Lower leg skin (tissue), 3 donors: ENCODE data around the gene SGCA.

Experiments used
- POLR2A ChIP-seq, 2 donors: fragments of 450-650 bp; IDR thresholded peaks; one replicate each; pipeline ENCODE4 v1.6.1; 2016 to 2017; ENCODE audit warnings: antibody characterized with exemption in 2 of 2, mild to moderate bottlenecking in 1 of 2, moderate library complexity in 1 of 2
- TF ChIP-seq, protein P1 (sequence below), 3 donors: fragments of 450-650 bp; IDR thresholded peaks; one replicate each; pipeline ENCODE4 v1.5.1; 2016; ENCODE audit warnings: antibody characterized with exemption in 3 of 3, mild to moderate bottlenecking in 3 of 3, moderate library complexity in 2 of 3

GRCh38 chr17:50203604-50204345 lies 38.0 kb downstream of the SGCA start:
- TF ChIP-seq, protein P1, sequence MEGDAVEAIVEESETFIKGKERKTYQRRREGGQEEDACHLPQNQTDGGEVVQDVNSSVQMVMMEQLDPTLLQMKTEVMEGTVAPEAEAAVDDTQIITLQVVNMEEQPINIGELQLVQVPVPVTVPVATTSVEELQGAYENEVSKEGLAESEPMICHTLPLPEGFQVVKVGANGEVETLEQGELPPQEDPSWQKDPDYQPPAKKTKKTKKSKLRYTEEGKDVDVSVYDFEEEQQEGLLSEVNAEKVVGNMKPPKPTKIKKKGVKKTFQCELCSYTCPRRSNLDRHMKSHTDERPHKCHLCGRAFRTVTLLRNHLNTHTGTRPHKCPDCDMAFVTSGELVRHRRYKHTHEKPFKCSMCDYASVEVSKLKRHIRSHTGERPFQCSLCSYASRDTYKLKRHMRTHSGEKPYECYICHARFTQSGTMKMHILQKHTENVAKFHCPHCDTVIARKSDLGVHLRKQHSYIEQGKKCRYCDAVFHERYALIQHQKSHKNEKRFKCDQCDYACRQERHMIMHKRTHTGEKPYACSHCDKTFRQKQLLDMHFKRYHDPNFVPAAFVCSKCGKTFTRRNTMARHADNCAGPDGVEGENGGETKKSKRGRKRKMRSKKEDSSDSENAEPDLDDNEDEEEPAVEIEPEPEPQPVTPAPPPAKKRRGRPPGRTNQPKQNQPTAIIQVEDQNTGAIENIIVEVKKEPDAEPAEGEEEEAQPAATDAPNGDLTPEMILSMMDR (IDR thresholded peaks at IDR 0.05): no peak
- no peak for TF ChIP-seq POLR2A (IDR thresholded peaks at IDR 0.05)
